WI38 (cell line): ENCODE data around the gene MUSK.
"Not testable (repeated sequence)": the region's sequence is repeated elsewhere in the genome, so short reads cannot be mapped to it uniquely, and the experiment has no call there.

Experiments
- H3K4me3 ChIP-seq: 2 replicates; pipeline ENCODE4 v1.5.1; 2011; ENCODE audit warnings: low read depth, mild to moderate bottlenecking, control low read depth, low read length
- CTCF ChIP-seq: IDR thresholded peaks from 2 replicates; pipeline ENCODE4 v1.5.1; 2012; ENCODE audit warnings: low read depth, mild to moderate bottlenecking, control low read depth, low read length

MUSK gene

DNA sequence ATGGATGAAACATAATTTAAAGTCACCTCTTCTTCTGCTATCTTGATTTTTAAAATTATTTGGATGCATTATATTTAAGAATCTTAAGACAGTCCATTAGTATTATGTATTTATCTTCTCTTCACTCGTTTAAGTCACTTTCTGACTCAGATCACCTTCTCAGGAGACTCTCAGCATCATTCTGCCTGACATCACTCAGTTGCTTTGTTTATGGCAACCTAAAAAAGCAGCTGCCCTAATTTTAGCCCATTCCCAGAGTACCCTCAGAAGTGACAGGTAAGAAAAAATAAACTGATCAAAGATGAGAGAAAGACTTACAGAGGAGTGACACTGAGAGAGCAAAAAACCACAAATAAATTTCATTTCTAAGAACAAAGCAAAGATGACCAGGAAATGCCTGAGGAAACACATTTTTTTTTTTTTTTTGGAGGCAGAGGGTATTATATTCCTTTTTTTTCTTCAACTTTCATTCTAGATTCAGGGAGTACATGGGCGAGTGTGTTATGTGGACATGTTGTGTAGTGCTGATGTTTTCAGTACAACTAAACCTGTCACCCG, 140.5 kb downstream of the MUSK start:
- TF ChIP-seq CTCF = no peak
- no peak overlapping the region for H3K4me3 ChIP-seq

GRCh38 chr9:110810262-110810976, 141.8 kb downstream of the MUSK start:
- H3K4me3 ChIP-seq = no peak overlapping the region
- no peak for TF ChIP-seq CTCF

- H3K4me3 ChIP-seq = no peak overlapping the region
- TF ChIP-seq CTCF = no peak
Measured at GRCh38 chr9:110812886-110813285, 144.3 kb downstream of the MUSK start.

DNA sequence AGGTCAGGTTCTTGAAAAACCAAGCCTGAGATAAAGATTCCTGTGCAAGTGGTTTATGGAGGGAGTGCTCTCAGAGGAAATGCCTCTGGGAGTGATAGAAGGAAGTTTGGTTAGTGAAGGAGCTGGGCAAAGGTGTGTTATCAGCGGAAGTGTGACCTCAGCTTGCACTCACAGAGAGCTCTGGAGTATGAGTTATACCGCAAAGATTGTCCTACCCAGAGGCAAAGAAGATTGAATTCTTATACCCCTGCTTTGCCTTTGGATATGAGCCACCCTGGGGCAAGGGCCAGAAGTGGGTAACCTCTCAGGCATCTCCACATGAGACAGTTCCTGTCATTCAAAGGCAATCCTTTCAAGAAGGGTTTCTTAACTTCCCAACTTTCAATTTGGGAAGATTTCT, 145.6 kb downstream of the MUSK start:
- H3K4me3 ChIP-seq = no peak overlapping the region
- no peak for TF ChIP-seq CTCF

- no peak overlapping the region for H3K4me3 ChIP-seq
- no peak for TF ChIP-seq CTCF
Measured at GRCh38 chr9:110815361-110815760, 146.8 kb downstream of the MUSK start.

DNA sequence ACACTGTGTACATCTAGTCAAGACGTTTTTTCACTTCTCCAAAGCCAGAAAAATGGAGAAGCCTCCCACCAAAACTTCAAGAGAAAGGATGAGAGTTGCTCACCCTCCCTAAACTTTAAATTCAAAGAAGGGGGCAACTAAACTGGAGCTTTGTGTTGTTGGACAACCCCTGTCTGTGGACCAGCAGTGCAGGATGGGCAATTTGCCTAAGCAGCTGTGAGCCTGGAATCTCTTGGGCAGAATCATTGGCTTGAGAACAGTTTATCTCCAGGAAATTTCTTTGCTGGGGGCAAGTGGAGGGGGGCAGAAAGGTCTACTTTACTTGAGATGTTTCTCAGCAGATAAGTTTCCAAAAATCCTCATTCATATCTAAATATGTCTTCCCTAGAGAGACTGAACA, 151.8 kb downstream of the MUSK start:
- H3K4me3 ChIP-seq = no peak overlapping the region
- TF ChIP-seq CTCF = no peak

DNA sequence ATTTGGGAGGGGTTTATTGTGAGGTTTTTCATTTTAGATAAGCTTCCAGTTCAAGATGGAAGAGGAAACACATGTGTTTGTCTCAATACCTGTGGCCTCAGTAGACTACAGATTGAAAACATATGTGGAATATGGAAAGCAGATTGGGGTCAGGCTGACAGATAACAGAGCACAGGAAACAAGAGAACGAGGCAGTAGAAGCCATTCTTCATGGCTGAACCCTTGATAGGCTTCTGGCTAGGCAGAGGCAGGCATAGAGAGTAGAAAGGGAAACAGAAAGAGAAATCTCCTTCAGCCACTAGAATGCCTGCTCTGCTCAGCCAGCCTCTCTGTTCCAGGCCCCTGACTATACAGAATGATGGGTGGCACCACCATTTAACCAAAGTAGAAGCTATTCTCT, 152.5 kb downstream of the MUSK start:
- TF ChIP-seq CTCF = no peak
- no peak overlapping the region for H3K4me3 ChIP-seq

- not testable (repeated sequence) for H3K4me3 ChIP-seq
Measured at GRCh38 chr9:110825129-110825528, 156.5 kb downstream of the MUSK start.
